Right ventricle myocardium superior (tissue), 1 donor: ENCODE measurements around the gene KDM8. TPM values are rescaled to one million over a fixed set of nuclear protein-coding genes. Genes with fewer than 3 reads are reported as not detected.

ENCODE experiments used
- ATAC-seq: fragments of 200-7000 bp; cut with Tn5 transposase; one replicate; pipeline ENCODE4 v1.9.1; 2020; ENCODE audit warnings: mild to moderate bottlenecking; ENCODE audit not compliant: poor library complexity
- DNase-seq: peaks from one replicate; pipeline ENCODE4 v3.0.0-alpha.2; 2020
- intact Hi-C: fragments of 100-400 bp; cut with DNase I; formaldehyde crosslinking; loops from one replicate; pipeline ENCODE4 v1.11.2; 2022
- long read RNA-seq: library from polyadenylated mRNA; unstranded; transcript quantifications from one replicate; pipeline ENCODE4 v2.0.0, GENCODE V29; 2021
- total RNA-seq: library from RNA; stranded (reverse); fragmentation: NEBNext Ultra II Directional; extraction: Animal tissue kit (Norgen Biotek cat#: 25700); gene quantifications from one replicate; pipeline ENCODE4 v1.2.1, GENCODE V29; 2021
- donor health status: DM: no; HTN: yes; CAD: no; lungs with severe emphysema.

KDM8 gene
- 2.9 TPM for total RNA-seq
- long read RNA-seq, partial matches to known transcripts, result 0 of 3 reads
- long read RNA-seq, other reads (novel, unspliced or antisense), result 2 of 3 reads

- DNase-seq (peak; percentile 100), ATAC-seq (peak; percentile 97)
- intact Hi-C loops, result no loop called here
These were observed at the start of gene KDM8 for GRCh38 chr16:27203507-27204311. Gene KDM8, plus strand, starts transcription at chr16:27203526. Its CDS starts 6,598 bp downstream, at chr16:27210124.

- ATAC-seq (peak; percentile 85), DNase-seq (peak; percentile 78)
- intact Hi-C loops, result no loop called here
These were observed 48.4 kb upstream of the KDM8 start for GRCh38 chr16:27154705-27155521.

GRCh38 chr16:27156579-27156978 is 46.7 kb upstream of the KDM8 start:
- no peak for DNase-seq
- intact Hi-C loops, result no loop called here
- no peak for ATAC-seq

GRCh38 chr16:27161398-27161797 is 41.9 kb upstream of the KDM8 start:
- no peak for DNase-seq
- intact Hi-C loops, result no loop called here
- no peak for ATAC-seq

- ATAC-seq, result peak; percentile 49
- DNase-seq, result no peak
- intact Hi-C loops, result no loop called here
These were observed 39.0 kb upstream of the KDM8 start for GRCh38 chr16:27164352-27164751.

GRCh38 chr16:27165576-27165975 is 37.8 kb upstream of the KDM8 start:
- intact Hi-C loops, result no loop called here
- DNase-seq, result no peak

GRCh38 chr16:27168790-27169189 is 34.5 kb upstream of the KDM8 start:
- intact Hi-C loops, result no loop called here
- no peak for DNase-seq
- ATAC-seq, result no peak

More at GRCh38 chr16:27165576-27165975, 37.8 kb upstream of the KDM8 start:
- no peak for ATAC-seq

- intact Hi-C loops, result no loop called here
- DNase-seq, result no peak
- no peak for ATAC-seq
These were observed 33.7 kb upstream of the KDM8 start for GRCh38 chr16:27169511-27170071.

GRCh38 chr16:27171584-27171983 is 31.7 kb upstream of the KDM8 start:
- DNase-seq (no peak), ATAC-seq (no peak)
- intact Hi-C loops, result no loop called here

- intact Hi-C loops, result no loop called here
- ATAC-seq (no peak), DNase-seq (no peak)
These were observed 29.3 kb upstream of the KDM8 start for GRCh38 chr16:27174007-27174406.

- intact Hi-C loops, result no loop called here
- ATAC-seq (no peak), DNase-seq (no peak)
These were observed 28.5 kb upstream of the KDM8 start for GRCh38 chr16:27174798-27175197.

GRCh38 chr16:27175888-27176287 is 27.4 kb upstream of the KDM8 start:
- ATAC-seq (no peak), DNase-seq (no peak)
- intact Hi-C loops, result no loop called here

GRCh38 chr16:27177031-27177774 is 26.1 kb upstream of the KDM8 start:
- ATAC-seq (no peak), DNase-seq (no peak)
- intact Hi-C loops, result no loop called here

- intact Hi-C loops, result loop anchor here (2.0 kb wide), 2 partner anchors 189 to 277 kb away; no protein-coding TSS in a partner anchor
- ATAC-seq, result peak; percentile 99
- DNase-seq, result peak; percentile 93
These were observed 23.7 kb upstream of the KDM8 start for GRCh38 chr16:27179500-27180072.

- intact Hi-C loops, result no loop called here
- DNase-seq, result no peak
- no peak for ATAC-seq
These were observed 22.1 kb upstream of the KDM8 start for GRCh38 chr16:27181019-27181790.

GRCh38 chr16:27182906-27183405 is 20.4 kb upstream of the KDM8 start:
- intact Hi-C loops, result no loop called here
- DNase-seq (no peak), ATAC-seq (no peak)

- intact Hi-C loops, result no loop called here
- DNase-seq (no peak), ATAC-seq (no peak)
These were observed 17.6 kb upstream of the KDM8 start for GRCh38 chr16:27185776-27186130.

- no peak for ATAC-seq
- no peak for DNase-seq
- intact Hi-C loops, result no loop called here
These were observed 14.7 kb upstream of the KDM8 start for GRCh38 chr16:27188633-27189032.
